Activated CD4-positive, alpha-beta T cell treated with anti-CD3 and anti-CD28 coated beads for 36 hours (primary cell): Measurements from ENCODE around the gene SAMMSON. TPM values are rescaled to one million over a fixed set of nuclear protein-coding genes. Genes with fewer than 3 reads are reported as not detected.
A peak's percentile ranks its signal among the peaks of the same experiment; 100 is the strongest.

Experiments
- ATAC-seq: fragments of 200-7000 bp; cut with Tn5 transposase; one replicate; pipeline ENCODE4 v1.10.0; 2021; ENCODE audit warnings: mild to moderate bottlenecking, moderate library complexity
- CTCF ChIA-PET: fragments of 350-600 bp; sonication (Branson Sonifier 250); formaldehyde crosslinking; loops from one replicate; lab custom pipeline; 2021; ENCODE audit warnings: antibody characterized with exemption; lab: Charles Lee
- POLR2A ChIA-PET: fragments of 350-600 bp; sonication (Branson Sonifier 250); formaldehyde crosslinking; loops from one replicate; lab custom pipeline; 2021; ENCODE audit warnings: antibody characterized with exemption, inconsistent platforms; lab: Charles Lee
- DNase-seq: peaks from one replicate; pipeline ENCODE4 v3.0.0-alpha.2; 2020
- H3K27ac Mint-ChIP-seq: one replicate; pipeline ENCODE4 v1.8.0; 2021; ENCODE audit warnings: mixed read lengths
- H3K27me3 Mint-ChIP-seq: one replicate; pipeline ENCODE4 v1.8.0; 2021; ENCODE audit warnings: mixed read lengths
- H3K36me3 Mint-ChIP-seq: one replicate; pipeline ENCODE4 v1.8.0; 2021; ENCODE audit warnings: low read depth, mixed read lengths
- H3K4me1 Mint-ChIP-seq: one replicate; pipeline ENCODE4 v1.8.0; 2021; ENCODE audit warnings: mixed read lengths
- H3K4me3 Mint-ChIP-seq: one replicate; pipeline ENCODE4 v1.8.0; 2021; ENCODE audit warnings: mild to moderate bottlenecking, moderate library complexity, mixed read lengths
- H3K9me3 Mint-ChIP-seq: one replicate; pipeline ENCODE4 v1.8.0; 2021; ENCODE audit warnings: low read depth, mixed read lengths
- intact Hi-C, 2 experiments: fragments of 100-400 bp; cut with DNase I in 1 of 2; cut with micrococcal nuclease in 1 of 2; formaldehyde crosslinking; loops; one replicate each; pipeline versions ENCODE4 v1.14.2 to v1.15.1; 2022 to 2024; cut with DNase I, micrococcal nuclease
- total RNA-seq, 2 experiments: library from RNA; stranded (reverse); gene quantifications; one replicate each; pipeline ENCODE4 v1.2.3, GENCODE V29; 2021

SAMMSON gene
- total RNA-seq: not detected

GRCh38 chr3:69999140-70000027 is at the start of gene SAMMSON:
Gene SAMMSON, plus strand, starts transcription at chr3:69999733.
- ChIA-PET POLR2A (no interaction called here), CTCF (no interaction called here)
- H3K27me3 Mint-ChIP-seq: peaks cover 2% of the 10 kb centered on the region
- no peaks in the 10 kb centered on the region for H3K4me1 Mint-ChIP-seq
- no peaks in the 10 kb centered on the region for H3K36me3 Mint-ChIP-seq
- no peaks in the 10 kb centered on the region for H3K9me3 Mint-ChIP-seq
- no peak within 1 kb of the TSS for H3K4me3 Mint-ChIP-seq
- no peak for DNase-seq
- intact Hi-C loops: no loop called here
- ATAC-seq: no peak
- H3K27ac Mint-ChIP-seq: no peak within 1 kb of the TSS

GRCh38 chr3:69951616-69952015 is 47.9 kb upstream of the SAMMSON start:
- ATAC-seq (no peak), DNase-seq (no peak)
- ChIA-PET CTCF (interaction anchor here (1.9 kb wide), 1 partner anchor 10 kb away, joined by 5 read pairs; no protein-coding TSS in a partner anchor), POLR2A (no interaction called here)
- Mint-ChIP-seq H3K27ac (no peak overlapping the region), H3K4me3 (no peak overlapping the region), H3K27me3 (peaks cover 6% of the 10 kb centered on the region), H3K9me3 (no peaks in the 10 kb centered on the region), H3K4me1 (no peaks in the 10 kb centered on the region), H3K36me3 (no peaks in the 10 kb centered on the region)
- intact Hi-C loops: no loop called here

DNA sequence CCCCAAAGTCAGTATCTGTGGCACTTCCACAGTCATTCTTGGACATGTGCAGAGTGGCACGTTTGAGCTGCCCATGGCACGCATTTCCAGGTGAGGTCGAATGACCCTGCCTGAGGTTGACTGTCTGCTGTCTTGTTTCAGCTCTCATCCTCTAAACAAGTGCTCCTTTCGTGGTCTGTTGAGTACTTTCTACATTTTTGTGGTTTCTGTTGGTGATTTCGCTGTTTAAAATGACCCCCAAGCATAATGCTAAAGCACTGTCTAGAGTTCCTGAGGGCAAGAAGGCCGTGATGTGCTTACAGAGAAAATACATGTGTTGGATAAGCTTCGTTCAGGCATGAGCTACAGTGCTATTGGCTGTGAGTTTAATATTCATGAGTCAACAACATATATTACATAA is 40.0 kb upstream of the SAMMSON start:
- ChIA-PET CTCF (interaction anchor here (0.5 kb wide), 1 partner anchor 38 kb away, joined by 3 read pairs; no protein-coding TSS in a partner anchor), POLR2A (no interaction called here)
- ATAC-seq (no peak), DNase-seq (no peak)
- no peak overlapping the region for H3K27ac Mint-ChIP-seq
- H3K4me1 Mint-ChIP-seq: no peaks in the 10 kb centered on the region
- H3K4me3 Mint-ChIP-seq: no peak overlapping the region
- no peaks in the 10 kb centered on the region for H3K9me3 Mint-ChIP-seq
- no peaks in the 10 kb centered on the region for H3K36me3 Mint-ChIP-seq
- intact Hi-C loops: no loop called here
- H3K27me3 Mint-ChIP-seq: peaks cover 3% of the 10 kb centered on the region

- DNase-seq (no peak), ATAC-seq (no peak)
- ChIA-PET CTCF (interaction anchor here (0.6 to 1.3 kb wide), 3 partner anchors 11 to 535 kb away, joined by 4 to 5 read pairs (median 4); no protein-coding TSS in a partner anchor), POLR2A (no interaction called here)
- H3K9me3 Mint-ChIP-seq: no peaks in the 10 kb centered on the region
- peaks cover 2% of the 10 kb centered on the region for H3K27me3 Mint-ChIP-seq
- no peak overlapping the region for H3K4me3 Mint-ChIP-seq
- no peaks in the 10 kb centered on the region for H3K36me3 Mint-ChIP-seq
- intact Hi-C loops: no loop called here
- no peak overlapping the region for H3K27ac Mint-ChIP-seq
- no peaks in the 10 kb centered on the region for H3K4me1 Mint-ChIP-seq
Observed at GRCh38 chr3:69961706-69962439, 37.7 kb upstream of the SAMMSON start.

DNA sequence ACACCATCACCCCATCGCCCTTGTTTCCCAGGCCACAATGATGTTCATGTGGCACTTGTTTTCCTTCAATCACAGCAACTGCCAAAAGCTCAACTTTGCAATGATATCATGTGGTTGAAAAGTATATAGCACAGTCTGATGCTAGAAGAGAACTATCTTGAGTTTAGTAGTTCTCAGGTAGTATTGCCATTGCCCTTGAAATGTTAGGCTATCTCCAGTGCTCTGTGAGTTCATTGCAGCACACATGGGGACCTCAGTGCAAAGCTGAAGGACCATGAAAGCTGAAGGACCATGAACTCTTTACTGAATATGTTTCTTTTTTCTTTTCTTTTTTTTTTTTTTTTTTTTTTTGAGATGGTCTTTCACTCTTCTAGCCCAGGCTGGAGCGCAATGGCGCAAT is 35.9 kb upstream of the SAMMSON start:
- H3K27ac Mint-ChIP-seq: no peak overlapping the region
- intact Hi-C loops: no loop called here
- ChIA-PET CTCF (interaction anchor here (1.0 kb wide), 1 partner anchor 9 kb away, joined by 3 read pairs; no protein-coding TSS in a partner anchor), POLR2A (no interaction called here)
- H3K27me3 Mint-ChIP-seq: peaks cover 2% of the 10 kb centered on the region
- DNase-seq (no peak), ATAC-seq (no peak)
- H3K4me3 Mint-ChIP-seq: no peak overlapping the region
- no peaks in the 10 kb centered on the region for H3K9me3 Mint-ChIP-seq
- H3K4me1 Mint-ChIP-seq: no peaks in the 10 kb centered on the region
- H3K36me3 Mint-ChIP-seq: no peaks in the 10 kb centered on the region

- Mint-ChIP-seq H3K27me3 (peaks cover 2% of the 10 kb centered on the region), H3K36me3 (no peaks in the 10 kb centered on the region), H3K4me3 (no peak overlapping the region), H3K9me3 (no peaks in the 10 kb centered on the region), H3K27ac (no peak overlapping the region), H3K4me1 (no peaks in the 10 kb centered on the region)
- no peak for ATAC-seq
- intact Hi-C loops: no loop called here
- no peak for DNase-seq
- CTCF ChIA-PET: no interaction called here
- POLR2A ChIA-PET: no interaction called here
Observed at GRCh38 chr3:69967156-69967555, 32.4 kb upstream of the SAMMSON start.

DNA sequence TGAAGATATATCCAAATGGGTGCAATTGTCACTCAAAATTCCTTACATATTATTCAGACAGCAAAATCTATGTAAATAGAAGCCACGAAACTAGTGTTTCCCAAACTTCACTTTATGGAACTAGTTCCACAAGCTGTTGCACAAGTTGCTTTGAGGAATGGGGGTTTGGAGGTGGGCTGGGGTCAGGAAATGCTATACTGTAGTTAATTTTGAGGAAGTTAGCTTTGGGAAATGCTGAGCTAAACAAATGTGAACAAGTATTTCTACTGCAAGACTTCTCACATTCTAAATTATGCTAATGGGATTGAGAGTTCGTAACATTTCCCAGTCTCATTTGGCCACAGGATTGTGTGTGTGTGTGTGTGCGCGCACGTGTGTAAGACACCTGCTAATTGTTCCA is 28.7 kb upstream of the SAMMSON start:
- Mint-ChIP-seq H3K9me3 (no peaks in the 10 kb centered on the region), H3K27me3 (peaks cover 4% of the 10 kb centered on the region), H3K4me1 (no peaks in the 10 kb centered on the region), H3K27ac (no peak overlapping the region), H3K4me3 (no peak overlapping the region), H3K36me3 (no peaks in the 10 kb centered on the region)
- DNase-seq: no peak
- intact Hi-C loops: no loop called here
- CTCF ChIA-PET: no interaction called here
- POLR2A ChIA-PET: no interaction called here
- no peak for ATAC-seq

GRCh38 chr3:69972672-69973071 is 26.9 kb upstream of the SAMMSON start:
- intact Hi-C loops: no loop called here
- H3K4me1 Mint-ChIP-seq: no peaks in the 10 kb centered on the region
- DNase-seq (no peak), ATAC-seq (no peak)
- ChIA-PET CTCF (interaction anchor here (1.0 kb wide), 1 partner anchor 9 kb away, joined by 3 read pairs; no protein-coding TSS in a partner anchor), POLR2A (interaction anchor here (0.7 kb wide), 1 partner anchor 20 kb away, joined by 3 read pairs; no protein-coding TSS in a partner anchor)
- H3K9me3 Mint-ChIP-seq: peaks cover 7% of the 10 kb centered on the region
- no peaks in the 10 kb centered on the region for H3K36me3 Mint-ChIP-seq
- H3K27ac Mint-ChIP-seq: no peak overlapping the region
- no peak overlapping the region for H3K4me3 Mint-ChIP-seq
- H3K27me3 Mint-ChIP-seq: peaks cover 4% of the 10 kb centered on the region

- ATAC-seq: no peak
- no peak for DNase-seq
- ChIA-PET POLR2A (no interaction called here), CTCF (no interaction called here)
- intact Hi-C loops: no loop called here
- Mint-ChIP-seq H3K27ac (no peak overlapping the region), H3K27me3 (peaks cover 4% of the 10 kb centered on the region), H3K4me3 (no peak overlapping the region), H3K36me3 (no peaks in the 10 kb centered on the region), H3K4me1 (no peaks in the 10 kb centered on the region), H3K9me3 (peaks cover 19% of the 10 kb centered on the region)
Observed at GRCh38 chr3:69976021-69976420, 23.5 kb upstream of the SAMMSON start.

- ChIA-PET POLR2A (no interaction called here), CTCF (interaction anchor here (0.8 kb wide), 1 partner anchor 54 kb away, joined by 4 read pairs; no protein-coding TSS in a partner anchor)
- Mint-ChIP-seq H3K9me3 (peaks cover 3% of the 10 kb centered on the region), H3K4me1 (peaks cover 7% of the 10 kb centered on the region), H3K36me3 (no peaks in the 10 kb centered on the region), H3K27me3 (peaks cover 22% of the 10 kb centered on the region), H3K27ac (no peak overlapping the region), H3K4me3 (no peak overlapping the region)
- ATAC-seq: peak; percentile 96
- intact Hi-C loops: loop anchor here in 1 of 2 experiments (5.0 kb wide), 1 partner anchor 786 kb away; no protein-coding TSS in a partner anchor
- DNase-seq: peak; percentile 40
Observed at GRCh38 chr3:69983546-69984265, 15.8 kb upstream of the SAMMSON start.

GRCh38 chr3:69985266-69985665 is 14.3 kb upstream of the SAMMSON start:
- ChIA-PET POLR2A (no interaction called here), CTCF (no interaction called here)
- no peaks in the 10 kb centered on the region for H3K9me3 Mint-ChIP-seq
- H3K27ac Mint-ChIP-seq: no peak overlapping the region
- H3K4me1 Mint-ChIP-seq: peaks cover 7% of the 10 kb centered on the region
- no peak for ATAC-seq
- no peak for DNase-seq
- no peaks in the 10 kb centered on the region for H3K36me3 Mint-ChIP-seq
- intact Hi-C loops: no loop called here
- no peak overlapping the region for H3K4me3 Mint-ChIP-seq
- H3K27me3 Mint-ChIP-seq: peaks cover 22% of the 10 kb centered on the region
